Measurements from ENCODE around the gene COL20A1. TPM values are rescaled to one million over a fixed set of nuclear protein-coding genes. Genes with fewer than 3 reads are reported as not detected.
A peak's percentile ranks its signal among the peaks of the same experiment; 100 is the strongest.

COL20A1 gene
- total and polyA plus RNA-seq, 2 of the 13 experiments (the other 11 are each of a cell fraction or from before 2014, with no cell fraction given): not detected

- TF ChIP-seq ZNF33B (CRISPR knock-in tag; IDR thresholded peaks at IDR 0.05) (no peak; the same call in 1 of the 2 replicates), SRSF4 (IDR thresholded peaks at IDR 0.05; ENCODE audit: low read depth, low read length, poor library complexity, severe bottlenecking) (no peak), NCOR1 (IDR thresholded peaks at IDR 0.05; ENCODE audit: borderline replicate concordance, low read length) (no peak), ZNF781 (CRISPR knock-in tag; IDR thresholded peaks at IDR 0.05; ENCODE audit: borderline replicate concordance, not compliant biosample characterization) (peak; percentile 42), ZNF737 (CRISPR knock-in tag; IDR thresholded peaks at IDR 0.05; ENCODE audit: borderline replicate concordance) (no peak), BHLHE40 (IDR thresholded peaks at IDR 0.05; ENCODE audit: low read length) (peak; percentile 65), ZNF747 (CRISPR knock-in tag; IDR thresholded peaks at IDR 0.05; ENCODE audit: borderline replicate concordance) (no peak), ZNF343 (CRISPR knock-in tag; IDR thresholded peaks at IDR 0.05) (no peak), CHCHD3 (CRISPR knock-in tag; IDR thresholded peaks at IDR 0.05) (no peak), CERS6 (CRISPR knock-in tag; IDR thresholded peaks at IDR 0.05) (no peak), ZBTB34 (CRISPR knock-in tag; IDR thresholded peaks at IDR 0.05) (no peak; the same call in 1 of the 2 replicates), SNAI1 (CRISPR knock-in tag; IDR thresholded peaks at IDR 0.05; ENCODE audit: borderline replicate concordance) (no peak), ZKSCAN1 (IDR thresholded peaks at IDR 0.05; ENCODE audit: low read length) (no peak), NFE2L1 (CRISPR knock-in tag; IDR thresholded peaks at IDR 0.05; ENCODE audit: borderline replicate concordance) (no peak), ZBTB42 (CRISPR knock-in tag; IDR thresholded peaks at IDR 0.05) (no peak), MED1 (CRISPR knock-in tag; IDR thresholded peaks at IDR 0.05) (peak; percentile 71), BRD4 (CRISPR knock-in tag; IDR thresholded peaks at IDR 0.05) (peak; percentile 91; the same call in 1 of the 2 replicates), KDM5A (IDR thresholded peaks at IDR 0.05; ENCODE audit: borderline replicate concordance, low read length) (peak; percentile 82), ARNT (IDR thresholded peaks at IDR 0.05) (no peak), KDM5B (CRISPR knock-in tag; IDR thresholded peaks at IDR 0.05; ENCODE audit: borderline replicate concordance) (0 out of 2 replicates have a peak, but pooled peaks have one; percentile 65), ZMYM3 (CRISPR knock-in tag; IDR thresholded peaks at IDR 0.05) (no peak)
Observed at GRCh38 chr20:63272105-63273058, 20.6 kb upstream of the COL20A1 start, which contains the start of gene ARFGAP1 (continued).
